Lung (tissue), 12 donors: ENCODE measurements around the gene DYRK1A. TPM values are rescaled to one million over a fixed set of nuclear protein-coding genes. Genes with fewer than 3 reads are reported as not detected.

Source experiments
- ATAC-seq: fragments of 200-7000 bp; cut with Tn5 transposase; one replicate; pipeline ENCODE4 v1.9.1; 2020; ENCODE audit warnings: moderate number of reproducible peaks; ENCODE audit not compliant: insufficient read depth, low FRiP score
- DNase-seq, 3 donors: peaks; one replicate each; pipeline ENCODE4 v3.0.0-alpha.2; 2013 to 2017
- H3K27ac ChIP-seq, 2 donors: one replicate each; pipeline ENCODE4 v1.5.1; 2013; ENCODE audit warnings: mild to moderate bottlenecking in 2 of 2, moderate library complexity in 2 of 2, control low read depth in 1 of 2, inconsistent platforms in 1 of 2, low read depth in 1 of 2, low read length in 1 of 2
- H3K27me3 ChIP-seq, 3 donors: one replicate each; pipeline ENCODE4 v1.5.1; 2013; ENCODE audit warnings: low read length in 2 of 3; ENCODE audit not compliant: control insufficient read depth in 3 of 3, insufficient read depth in 3 of 3
- H3K36me3 ChIP-seq, 4 donors: one replicate each; pipeline ENCODE4 v1.5.1; 2013; ENCODE audit warnings: low read length in 4 of 4, mild to moderate bottlenecking in 1 of 4, moderate library complexity in 1 of 4; ENCODE audit not compliant: control insufficient read depth in 4 of 4, insufficient read depth in 4 of 4
- H3K4me1 ChIP-seq, 5 donors: one replicate each; pipeline ENCODE4 v1.5.1; 2013; ENCODE audit warnings: low read length in 5 of 5, mild to moderate bottlenecking in 2 of 5, moderate library complexity in 1 of 5; ENCODE audit not compliant: control insufficient read depth in 5 of 5, insufficient read depth in 5 of 5
- H3K4me3 ChIP-seq: one replicate; pipeline ENCODE4 v1.5.1; 2013; ENCODE audit warnings: mild to moderate bottlenecking, control low read depth, moderate library complexity
- H3K9ac ChIP-seq, 2 donors: one replicate each; pipeline ENCODE4 v1.5.1; 2013; ENCODE audit warnings: low read length in 2 of 2, control low read depth in 1 of 2; ENCODE audit not compliant: insufficient read depth in 1 of 2
- H3K9me3 ChIP-seq, 4 donors: one replicate each; pipeline ENCODE4 v1.5.1; 2013; ENCODE audit warnings: low read length in 3 of 4, mild to moderate bottlenecking in 1 of 4, moderate library complexity in 1 of 4; ENCODE audit not compliant: control insufficient read depth in 4 of 4, insufficient read depth in 3 of 4
- CTCF ChIP-seq: IDR thresholded peaks from 2 replicates; pipeline ENCODE4 v1.5.1; 2012; ENCODE audit warnings: mild to moderate bottlenecking; ENCODE audit errors: control extremely low read depth, extremely low read depth
- WGBS, 2 donors: extraction: QIAGEN DNeasy Blood & Tissue Kit; methylation state at CpG; one replicate each; pipeline ENCODE4 v1.1.7; 2013; 5-methylcytosine and 5-hydroxymethylcytosine counted together
- polyA plus RNA-seq, 2 donors: library from polyadenylated mRNA; stranded (reverse); fragments of 200-250 nt; gene quantifications; one replicate each; pipeline ENCODE4 v1.2.1, GENCODE V29; 2013
- total RNA-seq, 2 donors: library from RNA; depleted of rRNA in 1 of 2; stranded (reverse); fragments of >200 nt in 1 of 2; gene quantifications; one replicate each; pipeline ENCODE4 v1.2.1, GENCODE V29; 2014 to 2021
- donor health status: control.
- donor health status: control.
- donor health status: Bipolar disorder and iron deficiency.
- donor health status: healthy.
- donor health status: DM: yes; HTN: yes; CAD: no.

DYRK1A gene
- total and polyA plus RNA-seq, 4 donors, result 22.1 to 149 (median 43.3) TPM

- no peak overlapping the region for H3K4me3 ChIP-seq
- TF ChIP-seq CTCF, result no peak
- no peak overlapping the region for H3K27ac ChIP-seq
- no peak overlapping the region for H3K9ac ChIP-seq
- H3K9me3 ChIP-seq, result no peaks in the 10 kb centered on the region
- 40 to 64% methylated on average over 2 of the region's 2 CpGs for WGBS, 2 donors
- no peak for ATAC-seq
- DNase-seq, result no peak
- peaks cover 1 to 48% (median 12%) of the 10 kb centered on the region in 5 donors for H3K4me1 ChIP-seq
- no peaks in the 10 kb centered on the region for H3K27me3 ChIP-seq
- no peaks in the 10 kb centered on the region for H3K36me3 ChIP-seq
Observed at GRCh38 chr21:37415939-37416338, 49.4 kb downstream of the DYRK1A start.

GRCh38 chr21:37416914-37417313 is 50.3 kb downstream of the DYRK1A start:
- DNase-seq (no peak), ATAC-seq (no peak)
- 98% methylated on average over 2 of the region's 2 CpGs for WGBS, 2 donors
- peaks cover 1 to 44% (median 8%) of the 10 kb centered on the region in 5 donors for H3K4me1 ChIP-seq
- no peak overlapping the region for H3K27ac ChIP-seq
- no peak overlapping the region for H3K4me3 ChIP-seq
- peaks cover 0 to 4% (median 0%) of the 10 kb centered on the region in 4 donors for H3K36me3 ChIP-seq
- no peak overlapping the region for H3K9ac ChIP-seq
- no peak for TF ChIP-seq CTCF
- no peaks in the 10 kb centered on the region for H3K27me3 ChIP-seq
- no peaks in the 10 kb centered on the region for H3K9me3 ChIP-seq

DNA sequence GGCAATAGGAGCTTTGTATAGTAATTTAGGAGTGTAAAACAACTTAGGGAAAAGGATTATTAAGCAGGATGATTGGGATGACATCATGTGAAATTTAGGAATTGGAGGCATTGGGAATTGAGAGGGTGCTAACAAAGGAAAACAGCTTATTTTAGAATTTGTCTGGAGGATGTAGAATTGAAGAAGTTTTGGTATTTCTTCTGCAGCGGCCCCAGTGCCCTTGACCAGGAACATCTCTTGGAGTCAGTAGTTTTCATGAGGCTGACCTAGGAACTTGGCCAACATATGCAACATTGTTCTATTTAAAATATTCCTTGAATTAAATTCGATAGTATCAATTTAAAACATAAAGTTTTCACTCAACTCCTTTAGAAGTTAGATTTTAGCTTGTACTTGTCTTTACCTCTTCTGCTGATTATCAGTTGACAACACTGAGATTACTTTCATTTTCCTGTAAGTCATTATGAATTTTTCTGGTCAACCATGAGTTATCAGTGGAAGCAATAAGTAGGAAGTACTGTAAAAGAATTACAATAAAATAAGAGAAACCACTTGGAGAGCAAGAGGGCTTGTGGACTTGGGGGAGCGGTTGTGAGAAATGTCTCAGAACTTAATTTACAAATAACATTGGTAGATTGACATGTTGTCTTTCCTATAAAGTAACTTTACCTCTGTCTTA is 52.8 kb downstream of the DYRK1A start:
- Histone ChIP-seq H3K4me3 (no peak overlapping the region), H3K4me1 (peaks cover 0 to 34% (median 7%) of the 10 kb centered on the region in 5 donors), H3K27me3 (no peaks in the 10 kb centered on the region), H3K27ac (peak overlapping the region in 1 of 2 donors; percentile 9), H3K9me3 (no peaks in the 10 kb centered on the region), H3K36me3 (peaks cover 0 to 8% (median 3%) of the 10 kb centered on the region in 4 donors), H3K9ac (no peak overlapping the region)
- 88 to 92% methylated on average over 3 of the region's 3 CpGs for whole genome bisulfite sequencing, 2 donors
- TF ChIP-seq CTCF, result no peak
- ATAC-seq (no peak), DNase-seq (no peak)
